Central memory CD4-positive, alpha-beta T cell (primary cell): ENCODE measurements around the gene RPS17.
"Not testable (repeated sequence)": the region's sequence is repeated elsewhere in the genome, so short reads cannot be mapped to it uniquely, and the experiment has no call there.

Source experiments
- DNase-seq: peaks from one replicate; pipeline ENCODE4 v3.0.0; 2022

The RPS17 gene

DNA sequence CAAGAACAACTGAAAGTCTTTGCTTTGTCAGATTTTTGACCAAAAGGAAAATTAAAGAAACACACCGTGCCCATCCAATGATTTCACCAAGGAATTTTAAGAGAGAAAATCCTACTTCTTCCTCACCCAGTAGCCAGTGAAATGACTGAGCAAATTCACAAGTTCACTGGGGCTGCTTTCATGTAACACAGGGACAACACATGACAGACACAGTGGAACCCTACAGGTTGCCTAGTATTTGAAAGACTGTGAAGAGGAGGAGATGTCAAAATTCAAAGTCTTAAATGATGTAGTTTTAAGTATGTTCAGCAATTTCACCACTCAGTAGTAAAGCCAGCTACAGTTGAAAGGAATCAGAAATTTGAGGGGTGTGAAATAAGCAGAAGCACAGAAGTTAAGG is 33.2 kb downstream of the RPS17 start:
- not testable (repeated sequence) for DNase-seq

DNA sequence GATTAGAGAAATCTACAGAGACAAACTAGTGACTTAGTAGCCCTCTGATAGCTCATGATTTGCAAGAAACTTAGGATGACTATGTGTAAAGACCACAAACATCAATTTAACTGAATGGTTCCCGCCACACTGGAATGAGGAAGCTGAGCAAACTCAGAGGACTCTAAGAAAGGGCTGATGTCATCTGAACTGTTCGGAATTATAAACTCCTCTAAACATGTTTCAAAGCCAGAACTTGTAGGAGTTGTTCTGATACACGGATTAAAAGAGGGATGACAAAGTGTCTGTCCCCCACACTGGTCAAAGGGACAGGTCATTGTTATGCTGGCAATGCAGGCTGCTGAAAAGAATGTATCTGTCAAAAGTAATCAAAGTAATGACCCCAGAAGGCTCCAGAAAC is 34.4 kb downstream of the RPS17 start:
- not testable (repeated sequence) for DNase-seq

DNA sequence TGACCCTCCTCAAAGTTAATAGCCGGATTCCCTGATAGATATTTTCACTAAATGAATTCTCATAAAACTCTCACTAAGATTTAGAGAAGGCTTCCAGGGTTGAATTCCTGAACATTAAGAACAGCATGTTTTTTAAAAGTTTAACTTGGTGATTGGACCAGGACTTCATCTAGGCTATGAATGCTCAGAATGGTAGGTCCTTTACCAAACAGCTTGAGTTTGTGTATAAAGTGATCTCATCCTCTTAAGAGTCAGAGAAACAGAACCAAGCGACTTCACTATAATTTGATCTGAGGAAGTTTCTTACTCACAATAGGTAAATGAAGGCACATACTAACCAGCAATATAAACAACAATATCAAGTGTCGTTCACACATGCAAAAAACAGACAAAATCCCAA is 36.2 kb downstream of the RPS17 start:
- DNase-seq: not testable (repeated sequence)

DNA sequence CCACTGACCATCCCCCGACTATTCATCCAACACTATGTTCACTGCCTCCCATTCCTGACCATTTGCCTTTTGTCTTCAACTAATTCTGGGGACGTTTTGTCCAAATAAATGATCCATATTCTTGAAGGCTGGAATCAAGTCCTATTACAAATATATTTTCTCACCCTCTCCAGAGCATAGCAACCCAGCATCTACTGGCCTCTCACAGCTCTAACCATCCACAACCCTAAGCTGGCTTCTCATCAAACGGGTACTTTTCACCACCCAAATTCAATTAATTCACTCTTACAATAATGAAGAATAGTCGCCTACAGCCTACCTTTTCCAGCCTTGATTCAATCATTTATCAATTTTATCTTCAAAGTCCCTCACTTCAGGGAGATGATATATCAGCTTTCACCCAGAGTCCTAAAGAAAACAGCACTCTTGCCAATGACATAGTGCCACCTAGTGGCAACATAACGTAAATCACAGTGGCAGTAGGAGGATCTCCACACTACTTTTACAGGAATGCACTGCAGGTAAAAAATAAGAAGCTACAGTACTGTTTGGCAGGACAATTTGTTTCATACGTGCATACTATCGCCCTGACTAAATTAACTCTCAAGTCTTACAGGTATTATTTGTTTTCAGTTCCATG is 37.4 kb downstream of the RPS17 start:
- peak; percentile 18 for DNase-seq

DNA sequence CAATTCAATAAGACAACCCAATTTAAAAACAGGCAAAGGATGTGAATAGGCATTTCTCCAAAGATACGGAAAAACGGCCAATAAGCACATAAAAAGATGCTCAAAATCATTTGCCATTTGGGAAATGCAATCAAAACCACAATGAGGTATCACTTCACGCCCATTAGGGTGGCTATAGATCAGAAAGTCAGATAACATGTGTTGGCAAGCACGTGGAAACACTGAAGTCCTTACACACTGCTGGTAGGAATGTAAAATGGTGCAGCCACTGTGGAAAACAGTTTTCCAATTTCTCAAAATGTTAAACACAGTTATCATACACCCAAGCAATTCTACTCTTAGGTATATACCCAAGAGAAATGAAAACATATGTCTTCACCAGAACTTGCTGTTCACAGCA is 39.5 kb downstream of the RPS17 start:
- DNase-seq: not testable (repeated sequence)

DNA sequence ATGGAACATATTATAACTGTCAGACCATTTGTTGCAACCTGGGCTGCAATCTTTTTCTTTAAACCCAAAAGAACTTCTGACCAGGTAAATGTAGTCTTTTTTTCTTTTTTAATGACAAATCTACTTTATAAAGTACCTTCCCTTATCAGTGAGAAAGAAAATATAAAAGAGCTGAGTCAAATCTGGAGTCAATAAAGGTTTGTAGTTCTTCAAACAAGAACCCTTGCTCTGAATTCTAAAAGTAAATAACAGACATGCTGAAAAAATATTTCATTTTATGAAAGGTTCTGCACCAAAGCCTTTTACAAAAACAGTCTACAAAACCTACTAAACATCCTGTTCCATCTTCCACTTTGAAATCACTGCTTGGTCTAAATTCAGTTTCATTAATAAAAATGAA is 42.3 kb downstream of the RPS17 start:
- DNase-seq: not testable (repeated sequence)

DNA sequence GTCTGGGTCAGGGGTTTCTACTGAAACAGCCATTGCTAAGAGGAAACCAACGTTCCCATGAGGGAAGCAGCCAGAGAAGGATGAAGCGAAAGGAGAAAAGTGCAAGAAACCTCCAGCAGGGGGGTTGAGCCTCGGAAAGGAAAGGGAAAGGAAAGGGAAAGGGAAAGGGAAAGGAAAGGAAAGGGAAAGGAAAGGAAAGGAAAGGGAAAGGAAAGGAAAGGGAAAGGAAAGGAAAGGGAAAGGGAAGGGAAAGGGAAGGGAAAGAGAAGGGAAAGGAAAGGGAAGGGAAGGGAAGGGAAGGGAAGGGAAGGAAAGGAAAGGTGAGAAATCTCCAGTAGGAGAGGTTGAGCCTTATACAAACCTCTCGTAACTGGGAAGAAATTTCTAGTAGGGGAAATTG is 52.0 kb downstream of the RPS17 start:
- DNase-seq: not testable (repeated sequence)

DNA sequence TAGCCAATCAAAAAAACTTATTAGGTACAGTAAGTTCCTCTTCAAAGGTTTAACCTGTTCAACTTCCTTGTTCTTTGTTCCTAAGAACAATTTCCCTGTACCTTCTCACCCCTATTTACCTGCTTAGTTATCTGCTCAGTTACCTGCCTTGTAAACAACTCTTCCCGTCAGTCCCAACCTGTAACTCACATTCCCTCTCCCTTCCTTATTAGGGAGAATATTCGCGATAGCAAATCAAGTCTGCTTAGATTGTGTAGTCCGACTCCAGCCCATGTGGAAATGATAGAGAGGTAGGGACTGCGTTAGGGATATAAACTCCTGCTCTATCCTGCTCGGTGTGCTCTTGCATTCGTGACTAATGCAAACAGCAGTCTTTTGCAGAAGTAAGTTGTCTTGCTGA is 53.2 kb downstream of the RPS17 start:
- DNase-seq: not testable (repeated sequence)
